Brain microvascular endothelial cell (primary cell): ENCODE measurements around the gene PHLDA1.
A peak's percentile ranks its signal among the peaks of the same experiment; 100 is the strongest.

ENCODE experiments used
- DNase-seq: peaks from one replicate; pipeline ENCODE4 v3.0.0-alpha.2; 2020
- H3K27ac ChIP-seq: fragments of 250-450 bp; sonication (Bioruptor Pico); 2 replicates; pipeline ENCODE4 v1.5.1; 2020; ENCODE audit warnings: mild to moderate bottlenecking, moderate library complexity
- H3K27me3 ChIP-seq: fragments of 250-450 bp; sonication (Bioruptor Pico); replicated peaks from 2 replicates; pipeline ENCODE4 v1.5.1; 2020; ENCODE audit warnings: mild to moderate bottlenecking
- H3K36me3 ChIP-seq: fragments of 250-450 bp; sonication (Bioruptor Pico); replicated peaks from 2 replicates; pipeline ENCODE4 v1.5.1; 2020; ENCODE audit warnings: mild to moderate bottlenecking
- H3K4me3 ChIP-seq: 2 replicates; pipeline ENCODE4 v1.5.1; 2011; ENCODE audit warnings: low read depth, mild to moderate bottlenecking, control low read depth, low read length, moderate library complexity
- CTCF ChIP-seq: IDR thresholded peaks from 2 replicates; pipeline ENCODE4 v1.5.1; 2011; ENCODE audit warnings: low read depth, mild to moderate bottlenecking, moderate library complexity, low read length, control low read depth, inconsistent platforms; ENCODE audit errors: missing control alignments
- in situ Hi-C: cut with HindIII; loops from 2 replicates; pipeline ENCODE4 v1.10.0; 2017; ENCODE audit warnings: low sequenced_read_pairs, low pct_ligation_motif_present

PHLDA1 gene

GRCh38 chr12:76006028-76006925 lies 25.3 kb downstream of the PHLDA1 start:
- TF ChIP-seq CTCF = no peak
- in situ Hi-C loops = no loop called here
- Histone ChIP-seq H3K27me3 (no peaks in the 10 kb centered on the region), H3K27ac (no peak overlapping the region), H3K4me3 (no peak overlapping the region), H3K36me3 (no peaks in the 10 kb centered on the region)
- DNase-seq = no peak

GRCh38 chr12:76003355-76003638 lies 28.3 kb downstream of the PHLDA1 start:
- Histone ChIP-seq H3K36me3 (no peaks in the 10 kb centered on the region), H3K4me3 (no peak overlapping the region), H3K27ac (no peak overlapping the region), H3K27me3 (no peaks in the 10 kb centered on the region)
- DNase-seq = no peak
- in situ Hi-C loops = no loop called here
- no peak for TF ChIP-seq CTCF

GRCh38 chr12:76002598-76003354 lies 28.8 kb downstream of the PHLDA1 start:
- no peak overlapping the region for H3K27ac ChIP-seq
- no peak for TF ChIP-seq CTCF
- no peak for DNase-seq
- no peaks in the 10 kb centered on the region for H3K27me3 ChIP-seq
- in situ Hi-C loops = no loop called here
- no peaks in the 10 kb centered on the region for H3K36me3 ChIP-seq
- no peak overlapping the region for H3K4me3 ChIP-seq

GRCh38 chr12:75998292-75999063 lies 33.1 kb downstream of the PHLDA1 start:
- Histone ChIP-seq H3K4me3 (no peak overlapping the region), H3K36me3 (no peaks in the 10 kb centered on the region), H3K27ac (no peak overlapping the region), H3K27me3 (no peaks in the 10 kb centered on the region)
- no peak for DNase-seq
- no peak for TF ChIP-seq CTCF
- in situ Hi-C loops = no loop called here

DNA sequence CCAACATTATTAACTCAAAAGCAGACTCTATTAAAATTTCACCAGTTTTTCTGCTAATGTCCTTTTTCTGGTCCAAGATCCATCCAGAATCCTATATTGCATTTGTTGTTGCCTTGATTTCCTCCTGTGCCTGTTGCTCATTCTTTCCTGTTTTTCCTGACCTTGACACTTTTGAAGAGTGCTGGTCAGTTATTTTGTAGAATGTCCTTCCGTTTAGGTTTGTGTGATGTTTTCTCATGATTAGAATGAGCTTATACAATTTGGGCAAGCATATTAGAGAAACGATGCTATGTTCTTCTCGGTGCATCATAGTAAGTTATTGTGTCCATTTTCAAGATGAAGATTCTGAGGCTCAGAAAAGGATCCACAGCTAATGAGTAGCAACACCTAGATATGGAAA lies 33.9 kb downstream of the PHLDA1 start:
- in situ Hi-C loops = no loop called here
- H3K4me3 ChIP-seq = no peak overlapping the region
- H3K27me3 ChIP-seq = no peaks in the 10 kb centered on the region
- peak overlapping the region; percentile 58 for H3K27ac ChIP-seq
- H3K36me3 ChIP-seq = no peaks in the 10 kb centered on the region
- DNase-seq = no peak
- TF ChIP-seq CTCF = no peak
